MCF 10A (cell line): ENCODE data around the gene CXXC1. TPM values are rescaled to one million over a fixed set of nuclear protein-coding genes. Genes with fewer than 3 reads are reported as not detected.
A peak's percentile ranks its signal among the peaks of the same experiment; 100 is the strongest.

ENCODE experiments used
- BruUV-seq: library from RNA; stranded (reverse); fragments of 400-500 nt; replicated peaks from 2 replicates; lab custom pipeline; 2021; lab: Mats Ljungman, UMichigan
- CTCF ChIA-PET: fragments of 300-600 bp; sonication (Branson Sonifier 250); formaldehyde crosslinking; extraction: SDS; loops from one replicate; lab custom pipeline; 2021; ENCODE audit warnings: antibody characterized with exemption, inconsistent platforms; lab: Yijun Ruan, JAX
- POLR2A ChIA-PET: fragments of 300-600, 350-650 bp; sonication (Branson Sonifier 250); formaldehyde crosslinking; extraction: SDS; loops from one replicate; lab custom pipeline; 2020; ENCODE audit warnings: antibody characterized with exemption, inconsistent platforms; lab: Yijun Ruan, JAX
- DNase-seq: peaks from one replicate; pipeline ENCODE4 v3.0.0-alpha.2; 2018; ENCODE audit not compliant: unreplicated experiment
- H3K27ac Mint-ChIP-seq: one replicate; pipeline ENCODE4 v1.8.0; 2022; ENCODE audit warnings: mild to moderate bottlenecking, low read depth, mixed read lengths; ENCODE audit not compliant: unreplicated experiment
- H3K27me3 Mint-ChIP-seq: one replicate; pipeline ENCODE4 v1.8.0; 2022; ENCODE audit warnings: mixed read lengths; ENCODE audit not compliant: insufficient read depth, unreplicated experiment
- H3K36me3 Mint-ChIP-seq: one replicate; pipeline ENCODE4 v1.8.0; 2022; ENCODE audit warnings: mild to moderate bottlenecking, moderate library complexity, mixed read lengths; ENCODE audit not compliant: insufficient read depth, unreplicated experiment
- H3K4me1 Mint-ChIP-seq: one replicate; pipeline ENCODE4 v1.8.0; 2022; ENCODE audit warnings: mixed read lengths; ENCODE audit not compliant: insufficient read depth, unreplicated experiment
- H3K4me3 Mint-ChIP-seq: one replicate; pipeline ENCODE4 v1.8.0; 2022; ENCODE audit warnings: mild to moderate bottlenecking, moderate library complexity, mixed read lengths; ENCODE audit not compliant: unreplicated experiment
- H3K9me3 Mint-ChIP-seq: one replicate; pipeline ENCODE4 v1.8.0; 2022; ENCODE audit warnings: mixed read lengths; ENCODE audit not compliant: unreplicated experiment
- CTCF ChIP-seq: fragments of 200-600 bp; IDR thresholded peaks from one replicate; pipeline ENCODE4 v1.8.0; 2022; ENCODE audit warnings: antibody characterized with exemption, mild to moderate bottlenecking; ENCODE audit not compliant: unreplicated experiment
- intact Hi-C: fragments of 100-400 bp; cut with micrococcal nuclease; formaldehyde crosslinking; loops from 2 replicates; pipeline ENCODE4 v1.14.1; 2022
- total RNA-seq: library from RNA; stranded (reverse); gene quantifications from 2 replicates; pipeline ENCODE4 v1.2.3, GENCODE V29; 2022

CXXC1 gene
- total RNA-seq, 1 experiment from 2014 or later = 65.1 TPM

- POLR2A ChIA-PET = interaction anchor here (0.7 to 2.1 kb wide), 2 partner anchors 22 to 24 kb away, joined by 3 to 9 read pairs; no protein-coding TSS in a partner anchor
- no TSS peak for BruUV-seq
- H3K27ac Mint-ChIP-seq = peak overlapping the region; percentile 68
- intact Hi-C loops = loop anchor here (1.0 kb wide), 1 partner anchor 73 kb away; no protein-coding TSS in a partner anchor
- H3K4me1 Mint-ChIP-seq = peaks cover 50% of the 10 kb centered on the region
- H3K27me3 Mint-ChIP-seq = no peaks in the 10 kb centered on the region
- CTCF ChIA-PET = interaction anchor here (0.6 to 1.3 kb wide), 3 partner anchors 65 to 145 kb away, joined by 3 to 4 read pairs (median 4); no protein-coding TSS in a partner anchor
- no peaks in the 10 kb centered on the region for H3K9me3 Mint-ChIP-seq
- H3K36me3 Mint-ChIP-seq = peaks cover 57% of the 10 kb centered on the region
- TF ChIP-seq CTCF = no peak
- peak overlapping the region; percentile 21 for H3K4me3 Mint-ChIP-seq
- DNase-seq = peak; percentile 96
Measured at GRCh38 chr18:50284255-50284885, 3.1 kb downstream of the CXXC1 start.

- H3K36me3 Mint-ChIP-seq = peaks cover 57% of the 10 kb centered on the region
- peaks cover 57% of the 10 kb centered on the region for H3K4me1 Mint-ChIP-seq
- H3K27me3 Mint-ChIP-seq = no peaks in the 10 kb centered on the region
- ChIA-PET POLR2A (interaction anchor here (0.7 to 2.1 kb wide), 2 partner anchors 23 to 25 kb away, joined by 3 to 9 read pairs; no protein-coding TSS in a partner anchor), CTCF (interaction anchor here (0.7 to 2.2 kb wide), 4 partner anchors 64 to 145 kb away, joined by 3 to 15 read pairs (median 4); no protein-coding TSS in a partner anchor)
- TF ChIP-seq CTCF = no peak
- no peaks in the 10 kb centered on the region for H3K9me3 Mint-ChIP-seq
- DNase-seq = no peak
- H3K4me3 Mint-ChIP-seq = peak overlapping the region; percentile 21
- intact Hi-C loops = loop anchor here (1.0 kb wide), 1 partner anchor 74 kb away; no protein-coding TSS in a partner anchor
- peak overlapping the region; percentile 68 for H3K27ac Mint-ChIP-seq
- BruUV-seq = no TSS peak
Measured at GRCh38 chr18:50283469-50284209, 3.9 kb downstream of the CXXC1 start.

GRCh38 chr18:50282521-50283335, 4.8 kb downstream of the CXXC1 start:
- Mint-ChIP-seq H3K27ac (peak overlapping the region; percentile 30), H3K27me3 (no peaks in the 10 kb centered on the region), H3K4me3 (peak overlapping the region; percentile 96), H3K9me3 (no peaks in the 10 kb centered on the region), H3K4me1 (peaks cover 60% of the 10 kb centered on the region), H3K36me3 (peaks cover 61% of the 10 kb centered on the region)
- BruUV-seq = no TSS peak
- POLR2A ChIA-PET = interaction anchor here (0.6 to 2.1 kb wide), 3 partner anchors 17 to 25 kb away, joined by 3 to 30 read pairs (median 9); no protein-coding TSS in a partner anchor
- DNase-seq = no peak
- TF ChIP-seq CTCF = no peak
- CTCF ChIA-PET = interaction anchor here (0.6 to 2.2 kb wide), 3 partner anchors 65 to 147 kb away, joined by 3 to 15 read pairs (median 3); no protein-coding TSS in a partner anchor
- intact Hi-C loops = no loop called here
